Stimulated activated CD8-positive, alpha-beta memory T cell treated with anti-CD3 and anti-CD28 coated beads, Interleukin-4, amount 100 ng/mL, for 4 hours (primary cell): ENCODE data around the gene HSF5.

Experiments
- DNase-seq, 2 donors: peaks; one replicate each; pipeline ENCODE4 v3.0.0-alpha.2; 2020; ENCODE audit warnings: low read depth in 2 of 2, low spot score in 1 of 2

Gene HSF5

DNA sequence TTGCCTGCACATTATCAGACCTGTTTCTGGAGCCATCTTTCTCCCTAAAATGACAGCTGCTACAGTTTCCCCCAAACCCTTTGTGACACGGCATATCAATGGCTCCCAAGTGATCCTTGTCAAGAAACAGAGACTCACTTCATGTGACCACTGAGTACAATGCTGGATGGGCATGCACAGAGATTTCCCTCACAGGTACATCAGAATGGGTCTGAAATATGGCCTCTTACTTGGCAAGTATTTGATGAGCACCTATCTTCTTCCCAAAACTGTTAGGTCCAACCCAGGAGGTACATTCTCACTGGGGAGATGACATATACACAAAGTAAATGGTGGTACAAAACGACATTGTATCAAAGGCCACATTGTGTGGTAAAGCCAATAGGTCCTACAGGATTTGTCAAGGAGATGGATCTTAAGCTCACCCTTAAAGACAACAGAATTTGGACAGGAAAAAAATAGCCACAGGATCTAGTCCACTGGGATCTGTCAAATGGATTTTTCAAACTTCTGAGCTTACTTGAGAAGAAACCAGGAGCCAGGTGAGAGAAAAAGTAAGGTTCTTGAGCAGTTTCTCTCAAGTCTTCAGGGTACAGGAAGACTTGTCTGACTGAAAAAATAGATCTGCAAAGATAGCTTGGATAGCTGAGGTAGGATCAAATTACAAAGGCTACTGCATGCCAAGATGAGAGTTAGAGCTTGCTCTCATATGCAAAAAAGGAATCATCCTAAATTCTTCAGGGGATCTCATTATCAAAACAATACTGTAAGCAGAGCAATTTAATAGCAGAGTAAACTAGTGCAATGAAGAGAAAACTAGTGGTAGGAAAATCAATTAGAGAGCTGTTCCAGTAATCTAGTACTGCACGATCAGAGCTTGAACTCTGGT lies 99.7 kb downstream of the HSF5 start:
- no peak for DNase-seq

DNA sequence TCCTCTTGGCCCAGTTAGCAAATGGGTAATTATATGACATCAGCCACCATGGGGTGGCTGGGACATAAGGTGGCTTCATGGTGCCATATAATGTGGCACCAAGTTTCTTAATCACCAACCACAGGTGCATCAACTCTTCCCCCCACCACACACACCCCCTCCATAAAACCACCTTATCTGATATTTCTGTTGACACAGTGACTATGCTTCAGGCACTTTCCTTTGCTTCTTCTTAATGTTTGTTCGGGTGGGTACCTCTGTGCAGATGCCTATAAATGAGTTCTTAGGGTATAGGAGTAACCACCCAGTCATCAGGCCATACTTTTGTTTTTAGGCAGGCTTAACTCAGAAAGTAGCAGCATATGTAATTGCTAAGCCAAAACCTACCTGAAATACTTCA lies 100.4 kb downstream of the HSF5 start:
- no peak for DNase-seq

DNA sequence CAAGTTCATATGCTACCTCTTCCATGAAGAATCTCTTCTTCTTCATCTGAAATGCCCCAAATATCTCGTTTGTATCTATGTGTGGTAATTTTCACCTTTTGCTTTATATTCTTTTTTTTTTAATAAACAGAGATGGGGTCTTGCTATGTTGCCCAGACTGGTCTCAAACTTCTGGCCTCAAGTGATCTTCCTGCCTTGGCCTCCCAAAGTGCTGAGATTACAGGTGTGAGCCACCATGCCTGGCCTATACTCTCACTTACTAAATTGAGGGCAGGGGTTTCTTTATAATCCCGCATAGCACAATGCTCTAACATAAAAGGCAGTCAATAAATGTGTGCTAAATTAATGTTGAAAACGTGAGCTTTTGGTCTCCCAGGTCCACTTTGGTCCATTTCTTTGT lies 101.5 kb downstream of the HSF5 start:
- no peak for DNase-seq

DNA sequence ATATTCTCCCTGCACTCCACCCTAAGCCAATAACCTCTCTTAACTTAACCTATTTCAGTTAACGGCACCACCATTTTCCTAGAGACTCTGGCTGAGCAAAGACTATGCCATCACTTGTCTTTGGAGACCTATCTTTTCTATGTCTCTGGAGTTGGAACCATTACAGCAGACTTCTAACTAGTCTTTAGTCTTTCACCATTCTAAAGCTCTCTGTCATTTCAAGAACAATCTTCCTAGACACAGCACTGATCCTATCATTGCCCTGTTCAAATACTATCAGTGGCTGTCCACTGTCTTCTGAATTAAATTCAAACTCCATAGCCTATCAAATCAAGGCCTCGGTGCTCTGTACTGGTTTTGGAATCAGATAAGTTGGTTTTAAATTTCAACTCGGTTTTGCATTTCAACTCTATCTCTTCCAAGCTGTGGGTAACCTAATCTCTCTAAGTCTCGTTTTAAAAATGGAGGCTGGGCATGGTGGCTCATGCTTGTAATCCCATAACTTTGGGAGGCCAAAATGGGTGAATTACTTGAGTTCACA lies 102.8 kb downstream of the HSF5 start:
- DNase-seq: no peak

DNA sequence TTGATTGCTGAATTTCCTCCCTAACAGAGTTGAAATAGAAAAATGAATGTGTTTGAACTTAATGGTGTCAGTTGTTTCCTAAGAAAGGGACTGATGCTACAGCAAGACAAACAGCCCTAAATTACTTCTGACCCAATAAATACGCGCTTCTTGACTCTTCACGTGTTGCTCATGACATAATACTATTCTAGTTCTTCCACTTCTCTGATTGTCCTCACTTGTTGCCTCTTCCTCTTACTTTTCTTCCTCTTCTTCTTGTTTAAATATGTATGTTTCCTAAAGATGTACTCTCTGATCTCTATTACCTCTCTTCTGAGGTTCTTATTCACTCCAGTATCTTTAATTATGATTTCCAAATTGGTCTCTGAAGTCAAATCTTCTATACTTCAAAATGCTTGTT lies 103.3 kb downstream of the HSF5 start:
- DNase-seq: no peak

DNA sequence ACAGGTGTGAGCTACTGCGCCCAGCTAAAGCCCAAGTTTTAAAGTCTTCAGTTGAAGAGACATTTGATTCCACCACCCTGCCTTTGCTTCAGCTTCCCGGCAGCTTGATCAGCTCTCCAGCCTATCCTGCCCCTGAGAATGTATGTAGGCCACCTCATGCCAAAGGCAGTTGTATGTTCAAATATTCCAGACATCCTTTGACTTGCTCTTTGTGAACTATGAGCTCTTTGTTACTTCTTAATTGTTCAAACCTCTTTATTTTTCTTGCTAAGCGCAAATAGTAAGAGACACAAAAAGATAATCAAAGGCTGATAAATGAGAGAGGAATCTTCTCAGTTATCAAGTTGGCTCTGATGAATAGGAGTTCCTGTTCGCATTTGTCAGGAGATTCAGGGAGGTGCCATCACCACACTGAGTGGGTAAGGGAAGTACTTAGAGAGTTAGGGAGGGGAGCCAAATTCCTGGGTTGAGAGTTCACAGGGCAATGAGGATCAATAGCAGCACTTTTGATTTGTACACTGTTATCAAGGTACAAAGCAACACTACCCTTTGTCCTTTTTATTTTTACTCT lies 104.2 kb downstream of the HSF5 start:
- no peak for DNase-seq

DNA sequence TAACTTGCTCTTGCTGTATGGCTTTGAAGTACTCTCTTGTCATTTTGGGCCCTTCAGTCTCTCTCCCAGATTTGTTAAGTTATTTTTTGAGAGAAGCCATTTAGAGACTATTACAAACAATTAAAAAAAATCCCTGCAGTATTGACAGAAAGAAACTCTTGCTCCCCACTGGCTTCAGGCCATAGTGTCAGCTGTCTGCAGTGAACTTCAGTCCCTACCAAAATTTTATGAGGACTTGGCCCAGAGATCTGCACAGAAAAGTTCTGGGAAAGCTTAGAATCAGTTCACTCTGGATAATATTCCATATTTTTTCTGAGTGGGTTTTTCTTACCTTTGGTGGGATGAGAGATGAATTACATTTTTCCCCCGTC lies 105.4 kb downstream of the HSF5 start:
- no peak for DNase-seq

DNA sequence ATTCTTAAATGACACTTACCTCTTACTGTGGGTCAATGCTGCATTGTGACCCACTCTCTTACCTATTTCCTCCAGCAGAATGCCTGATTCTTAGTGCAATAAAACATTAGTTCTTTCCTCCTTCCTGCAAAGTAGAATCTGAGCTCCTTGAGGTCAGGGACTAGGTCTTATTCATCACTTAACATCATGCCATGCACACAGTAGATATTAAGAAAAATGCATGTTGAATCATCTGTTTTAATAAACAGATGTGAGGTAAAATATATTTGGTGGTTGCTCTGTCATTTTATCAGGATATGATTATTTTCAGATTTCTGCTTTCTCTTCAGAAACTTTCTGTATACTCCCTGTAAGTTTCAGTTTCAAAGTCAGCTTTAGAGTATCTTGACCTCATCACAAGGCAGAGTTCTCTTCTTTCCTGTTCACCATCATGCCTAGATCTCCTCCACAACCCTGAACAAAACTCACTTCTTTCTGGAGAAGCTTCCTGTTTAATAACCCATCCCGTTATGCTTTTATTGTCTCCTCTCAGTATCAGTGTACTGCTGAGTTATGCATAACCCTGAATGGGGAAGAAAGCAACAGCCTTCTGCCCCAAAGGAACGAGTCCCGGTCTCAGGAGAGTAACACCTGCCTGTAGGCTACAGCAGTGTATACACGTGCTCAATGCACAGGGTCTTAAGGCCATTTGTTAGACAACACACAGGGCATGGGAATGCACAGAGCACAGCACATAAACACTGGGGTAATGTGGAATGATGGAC lies 105.9 kb downstream of the HSF5 start:
- DNase-seq: no peak

DNA sequence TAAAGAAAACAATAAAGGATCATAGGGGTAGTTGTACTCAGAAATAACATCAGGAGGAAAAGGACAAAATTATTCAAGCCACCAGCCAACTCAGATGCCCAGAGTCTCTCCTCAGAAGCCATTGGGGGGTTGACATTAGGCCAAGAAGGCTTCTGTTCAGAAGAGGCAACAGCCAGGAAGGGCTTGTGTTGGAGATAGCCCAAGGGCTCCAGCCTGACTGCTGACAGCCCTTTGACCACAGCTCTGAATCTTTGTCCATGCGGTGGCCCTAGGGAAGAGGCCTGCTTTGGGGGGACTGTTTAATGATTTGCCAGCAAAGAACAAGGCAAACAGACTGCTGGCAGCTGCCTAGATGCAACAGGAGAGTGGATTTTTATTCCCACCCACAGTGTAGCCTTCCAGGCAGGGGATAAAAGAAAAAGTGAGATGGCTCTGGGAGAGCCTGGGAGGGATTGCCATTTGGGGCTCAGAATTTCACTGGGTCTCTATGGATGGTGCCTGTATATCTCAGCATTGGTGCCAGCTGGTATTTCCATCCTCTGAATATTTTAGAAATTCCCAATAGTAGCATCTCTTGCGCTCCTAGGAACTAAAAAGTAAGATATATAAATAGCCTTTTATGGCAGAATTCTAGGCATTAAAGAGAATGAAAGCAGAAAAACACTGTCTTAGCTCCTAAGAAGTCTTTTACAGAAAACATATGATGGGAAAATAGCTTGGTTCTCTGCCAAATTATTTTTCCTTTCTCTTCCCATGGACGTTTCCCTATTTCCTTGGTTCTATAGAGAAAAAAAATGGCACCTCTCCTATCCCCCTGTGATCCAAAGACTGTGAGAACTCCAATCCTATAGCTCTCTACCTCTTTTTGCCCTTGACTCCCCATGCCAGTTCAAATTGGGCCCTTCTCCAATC lies 106.8 kb downstream of the HSF5 start:
- DNase-seq: no peak

DNA sequence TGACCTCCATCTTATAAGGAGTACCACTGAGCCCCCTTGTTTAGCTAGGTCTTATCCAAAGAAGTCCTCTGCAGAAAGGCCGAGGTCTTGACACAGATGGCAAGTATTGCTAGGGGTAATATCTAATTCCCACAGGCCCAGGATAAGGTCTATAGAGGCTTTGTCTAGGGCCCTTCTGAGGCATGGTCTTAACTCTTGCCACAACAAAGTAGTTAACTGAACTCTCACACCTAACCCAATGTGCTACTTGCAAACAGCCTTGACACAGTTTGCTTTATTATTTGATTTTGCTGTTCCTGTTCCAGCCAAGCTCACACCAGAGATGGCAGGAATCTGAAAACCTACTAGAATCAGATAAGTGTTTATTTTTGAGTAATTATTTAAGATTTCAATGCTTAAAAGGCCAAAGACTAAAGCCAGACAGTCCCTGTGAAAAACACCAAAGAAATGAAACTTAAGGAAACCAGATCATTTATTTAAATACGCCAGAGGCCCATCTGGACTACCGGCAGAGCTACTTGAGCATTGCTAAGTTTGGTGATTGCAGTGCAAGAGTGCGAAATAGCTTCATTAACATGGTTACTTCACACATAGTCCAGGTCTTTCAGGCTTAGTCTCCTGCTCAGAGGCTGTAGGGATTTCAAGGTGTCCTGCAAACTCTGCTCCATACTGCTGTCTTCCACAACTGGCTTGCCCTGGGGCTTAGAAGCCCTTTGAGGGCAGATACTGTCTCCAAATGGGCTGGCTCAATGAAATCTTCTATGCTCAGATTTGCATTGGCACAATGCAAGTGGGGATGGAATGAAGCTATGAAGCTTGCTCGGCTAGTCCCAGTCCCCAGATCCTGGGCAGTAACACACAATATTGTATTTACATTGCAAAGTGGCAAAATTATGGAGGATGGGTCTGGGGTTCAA lies 107.7 kb downstream of the HSF5 start:
- no peak for DNase-seq

DNA sequence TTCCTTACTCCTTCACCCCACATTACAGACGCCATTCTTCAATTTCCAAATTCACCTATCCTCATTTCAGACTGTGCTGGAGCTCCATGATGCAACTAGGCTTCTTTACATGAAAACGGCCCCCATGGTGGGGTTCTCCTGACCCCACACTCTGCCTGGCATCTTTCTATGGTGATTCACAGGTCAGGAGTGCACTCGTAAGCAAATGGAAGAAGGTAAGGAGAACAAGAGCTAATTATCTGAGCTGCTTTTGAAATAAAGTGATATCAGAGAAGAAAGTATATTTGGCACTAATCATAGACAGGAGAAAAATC lies 108.7 kb downstream of the HSF5 start:
- no peak for DNase-seq

DNA sequence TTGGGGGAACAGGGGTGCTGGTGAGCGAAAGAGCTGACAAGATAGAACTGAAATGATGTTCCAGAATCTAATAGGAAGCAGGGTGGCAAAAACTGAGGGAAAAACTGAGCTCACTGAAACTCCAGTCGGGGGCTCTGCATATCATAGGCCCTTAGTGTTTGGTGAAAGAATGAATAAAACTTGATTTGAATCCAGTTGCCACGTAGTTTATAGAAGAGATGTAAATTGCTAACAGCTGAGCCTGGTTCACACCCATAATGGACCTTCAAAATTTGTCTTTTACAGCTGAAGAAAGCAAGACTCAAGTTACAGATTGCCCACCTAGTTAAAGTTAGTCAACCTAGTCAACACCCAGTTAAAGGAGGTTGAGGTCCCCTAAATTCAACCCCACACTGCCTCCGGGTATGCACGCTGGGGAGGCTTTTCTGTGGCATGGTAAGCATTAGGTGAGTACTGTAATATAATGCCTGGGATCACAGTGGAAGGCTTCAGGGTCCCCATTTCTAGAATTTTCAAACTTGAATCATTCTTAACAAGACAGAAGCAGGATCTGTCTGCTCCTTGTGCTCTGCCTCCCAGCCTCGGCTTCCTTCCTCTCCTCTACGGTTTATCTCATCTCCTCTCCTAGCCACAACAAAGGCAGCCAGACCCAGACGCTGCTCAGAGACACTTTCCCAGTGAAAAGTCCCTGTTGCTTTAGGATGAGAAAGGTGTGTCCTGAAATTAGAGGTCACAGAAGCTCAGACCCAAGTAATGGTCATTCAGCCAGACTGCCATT lies 109.3 kb downstream of the HSF5 start:
- DNase-seq: no peak

DNA sequence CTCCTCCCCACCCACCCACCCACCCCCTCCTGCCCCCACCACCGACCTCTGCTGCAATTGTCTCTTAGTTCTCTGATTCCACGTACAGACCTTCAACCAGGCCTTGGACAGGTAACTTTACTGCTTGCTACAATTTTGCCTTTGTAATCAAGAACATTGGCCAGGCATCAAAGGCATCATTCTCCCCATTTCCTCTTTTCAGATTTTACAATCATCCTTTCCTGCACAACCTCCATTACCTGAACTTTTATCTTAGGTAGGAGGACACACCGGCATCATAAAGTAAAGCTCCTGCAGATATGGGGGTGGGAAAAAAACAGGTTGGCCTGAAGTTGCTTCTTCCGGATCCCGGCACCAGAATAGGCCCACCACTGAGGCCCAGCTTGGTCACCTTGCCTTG lies 110.5 kb downstream of the HSF5 start:
- no peak for DNase-seq

DNA sequence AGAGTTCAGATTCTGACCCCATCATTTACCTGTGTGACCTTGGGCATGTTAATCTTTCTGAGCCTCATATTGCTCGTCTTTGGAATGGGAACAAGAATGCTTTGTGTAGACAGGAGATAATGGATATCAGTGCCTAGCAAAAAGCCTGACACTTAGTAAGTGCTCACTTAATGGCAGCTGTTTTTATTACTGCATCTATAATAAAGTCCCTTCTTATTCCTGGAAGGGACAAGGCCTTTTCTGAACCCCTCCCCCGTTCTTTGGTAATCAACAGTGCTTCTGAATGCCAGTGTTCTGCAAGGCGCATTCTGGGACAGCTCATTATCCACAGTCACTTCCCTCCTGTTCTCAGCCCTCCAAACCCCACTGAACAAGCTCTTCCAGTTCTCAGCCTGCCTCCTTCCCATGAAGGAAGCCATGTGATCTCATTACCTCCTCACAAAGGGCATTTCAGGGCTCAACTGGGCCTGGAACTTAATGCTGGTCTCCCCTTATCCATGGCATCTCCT lies 111.1 kb downstream of the HSF5 start:
- no peak for DNase-seq

DNA sequence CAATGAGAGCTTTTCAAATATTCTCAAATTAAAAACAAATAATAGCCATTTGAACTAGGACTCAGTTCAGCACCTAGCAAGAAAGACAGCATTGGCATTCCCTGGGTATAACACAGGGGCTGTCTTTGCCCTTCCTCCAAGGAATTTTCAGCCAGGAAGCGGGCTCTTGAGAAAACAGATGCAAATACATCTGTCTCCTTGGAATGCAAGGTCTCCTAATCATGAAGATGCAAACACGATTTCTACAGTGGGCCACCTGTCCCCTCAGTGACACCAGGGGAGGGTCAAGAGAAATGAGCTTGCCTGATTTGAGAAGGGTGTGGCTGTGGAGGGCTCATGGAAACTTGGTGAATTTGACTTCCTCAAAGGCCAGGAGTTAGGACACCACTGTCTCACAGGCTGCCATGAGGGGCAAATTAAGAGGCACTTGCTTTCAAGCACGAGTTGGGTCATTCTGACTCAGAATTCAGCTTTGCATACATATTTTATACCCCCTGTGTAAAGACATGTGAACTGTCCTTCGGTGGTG lies 111.7 kb downstream of the HSF5 start:
- no peak for DNase-seq

DNA sequence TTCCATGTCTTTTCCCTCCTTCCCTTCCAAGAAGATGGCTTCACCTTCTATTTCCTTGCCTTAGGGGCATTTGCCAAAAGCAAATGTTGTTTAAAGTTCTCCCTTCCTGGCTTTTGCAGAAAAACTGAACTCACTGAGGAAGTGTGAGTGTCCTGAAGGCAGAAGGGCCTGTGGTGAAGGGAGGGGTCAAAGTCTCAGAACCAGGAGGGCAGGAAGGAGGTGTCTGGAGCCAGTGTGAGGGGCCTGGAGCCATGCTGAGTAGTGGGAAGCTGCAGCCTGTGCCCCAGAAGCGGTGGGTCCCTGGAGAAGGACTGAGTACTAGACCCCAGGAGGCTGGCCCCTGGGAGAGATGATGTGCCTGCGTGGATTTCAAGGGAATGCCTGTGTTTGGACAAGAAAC lies 112.4 kb downstream of the HSF5 start:
- no peak for DNase-seq

DNA sequence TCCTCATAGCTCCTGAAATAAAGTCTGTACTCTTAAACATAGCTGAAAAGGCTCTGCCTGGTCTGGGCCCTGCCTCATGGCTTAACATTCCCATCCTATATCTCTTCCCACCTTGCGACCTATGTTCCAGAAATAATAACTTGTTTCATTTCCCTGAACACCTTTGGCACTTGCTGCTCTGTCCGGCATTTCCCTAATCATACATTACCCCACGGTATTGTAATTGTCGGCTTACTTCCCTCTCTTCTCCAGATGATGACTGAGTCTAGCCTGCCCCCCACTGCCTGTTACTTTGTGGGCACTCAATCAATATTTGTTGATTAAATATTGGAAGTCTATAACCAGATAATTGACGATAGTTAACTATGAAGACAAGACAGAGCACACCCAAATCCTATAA lies 113.0 kb downstream of the HSF5 start:
- DNase-seq: no peak

DNA sequence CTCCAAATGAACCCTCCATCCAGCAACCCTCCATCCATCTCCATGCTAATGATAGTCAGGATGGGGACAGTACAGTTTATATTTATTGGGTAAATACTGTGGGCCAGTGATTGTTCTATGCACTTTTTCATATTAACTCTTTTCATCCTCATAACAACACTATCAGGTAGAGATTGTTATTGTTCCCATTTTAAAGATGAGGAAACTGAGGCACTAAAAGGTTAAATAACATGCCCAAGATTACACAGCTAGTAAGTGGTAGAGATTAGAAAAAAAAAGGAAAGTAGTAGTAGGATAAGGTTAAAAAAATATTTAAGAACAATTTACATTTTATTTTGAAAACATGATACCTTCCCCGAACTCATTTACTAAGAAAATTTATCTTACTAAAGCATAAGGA lies 114.3 kb downstream of the HSF5 start:
- no peak for DNase-seq

DNA sequence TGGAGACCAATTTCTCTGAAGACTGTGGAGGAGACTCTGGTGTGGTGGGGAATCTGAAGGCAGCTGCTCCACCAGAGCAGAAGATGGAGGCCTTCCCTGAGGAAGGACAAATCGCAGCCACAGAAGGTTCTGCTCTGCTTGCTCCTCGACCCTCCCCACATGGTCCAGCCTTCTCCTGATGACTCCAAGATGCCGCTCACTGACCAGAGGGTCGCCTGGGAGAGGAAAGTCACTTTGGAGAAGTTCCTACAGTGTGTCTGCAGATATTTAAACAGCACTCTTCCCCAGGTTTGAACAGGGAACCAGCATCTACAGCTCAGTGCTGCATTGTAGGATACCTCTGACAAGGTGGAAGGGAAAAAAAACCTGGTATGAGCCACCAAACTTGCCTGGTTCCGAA lies 115.2 kb downstream of the HSF5 start:
- no peak for DNase-seq
